ENCODE results near the gene IL17B.

DNA sequence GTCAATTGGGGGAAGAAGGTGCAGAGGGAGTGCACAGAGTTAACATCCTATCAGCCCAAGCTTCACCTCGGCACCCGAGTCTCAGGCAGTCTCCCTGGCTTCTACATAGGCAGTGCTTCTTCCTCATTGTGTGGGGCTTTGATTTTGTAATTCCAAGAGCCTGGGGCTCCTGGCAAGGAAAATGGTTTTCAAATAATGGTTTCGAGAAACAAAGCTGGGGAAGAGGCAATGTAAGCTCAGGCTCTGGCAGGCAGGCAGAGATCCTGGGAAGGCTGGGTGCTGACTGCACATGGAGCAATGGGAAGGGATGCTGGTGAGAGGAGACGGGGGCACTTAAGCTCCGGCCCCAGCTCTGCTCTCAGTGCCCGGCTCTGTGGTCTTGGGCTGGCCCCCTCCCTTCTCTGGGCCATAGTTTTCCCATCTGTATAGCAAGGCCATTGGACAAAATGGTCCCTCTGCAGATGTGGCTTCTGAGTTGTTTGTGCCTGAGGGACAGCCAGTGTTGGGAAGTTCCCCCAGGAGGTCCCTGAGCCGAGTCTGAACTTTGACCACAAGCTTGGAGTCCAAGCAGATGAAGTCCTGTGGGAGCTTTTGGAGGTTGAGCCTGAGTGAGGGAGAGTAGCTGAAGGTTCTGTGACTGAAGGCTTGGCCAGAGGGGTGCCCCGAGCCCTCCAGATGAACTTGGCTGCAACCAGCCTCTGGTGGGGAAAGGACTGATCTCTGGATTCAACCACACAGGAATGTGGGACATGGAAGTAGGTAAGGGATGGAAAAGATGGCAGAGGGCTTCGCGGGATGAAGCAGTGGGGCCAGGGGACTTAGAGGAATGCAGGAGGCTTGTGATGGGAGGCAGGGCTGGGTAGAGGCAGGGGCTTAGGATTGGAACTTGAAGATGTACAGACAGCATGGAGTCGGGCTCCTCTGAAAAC, 28.5 kb upstream of the IL17B start:
- TF ChIP-seq CTCF (IDR thresholded peaks at IDR 0.05) (no peak), POLR2A (IDR thresholded peaks at IDR 0.05) (no peak)

Measured in heart left ventricle (tissue), 13 donors.